Measurements from ENCODE around the gene IPO7.
"Not testable (repeated sequence)": the region's sequence is repeated elsewhere in the genome, so short reads cannot be mapped to it uniquely, and the experiment has no call there.

The IPO7 gene

GRCh38 chr11:9397746-9398680 lies 13.6 kb downstream of the IPO7 start:
- no peak for DNase-seq (ENCODE audit: low read depth in 1 of 2, low spot score in 1 of 2)

- DNase-seq (ENCODE audit: low read depth in 1 of 2, low spot score in 1 of 2) = no peak
Observed at GRCh38 chr11:9399466-9399865, 15.0 kb downstream of the IPO7 start.

GRCh38 chr11:9401884-9402283 lies 17.4 kb downstream of the IPO7 start:
- not testable (repeated sequence) for DNase-seq (ENCODE audit: low read depth in 1 of 2, low spot score in 1 of 2)

- DNase-seq (ENCODE audit: low read depth in 1 of 2, low spot score in 1 of 2) = no peak
Observed at GRCh38 chr11:9428706-9429105, 44.3 kb downstream of the IPO7 start.

- no peak for DNase-seq (ENCODE audit: low read depth in 1 of 2, low spot score in 1 of 2)
Observed at GRCh38 chr11:9438611-9439010, 54.2 kb downstream of the IPO7 start.

GRCh38 chr11:9446230-9446629 lies 61.8 kb downstream of the IPO7 start:
- DNase-seq (ENCODE audit: low read depth in 1 of 2, low spot score in 1 of 2) = no peak

- DNase-seq (ENCODE audit: low read depth in 1 of 2, low spot score in 1 of 2) = no peak
Observed at GRCh38 chr11:9448576-9449352, 64.3 kb downstream of the IPO7 start.

- not testable (repeated sequence) for DNase-seq (ENCODE audit: low read depth in 1 of 2, low spot score in 1 of 2)
Observed at GRCh38 chr11:9452023-9452422, 67.6 kb downstream of the IPO7 start.

GRCh38 chr11:9455722-9456121 lies 71.3 kb downstream of the IPO7 start:
- DNase-seq (ENCODE audit: low read depth in 1 of 2, low spot score in 1 of 2) = no peak

- DNase-seq (ENCODE audit: low read depth in 1 of 2, low spot score in 1 of 2) = peak in 1 of 2 donors; percentile 9
Observed at GRCh38 chr11:9459667-9460321, 75.3 kb downstream of the IPO7 start.

- DNase-seq (ENCODE audit: low read depth in 1 of 2, low spot score in 1 of 2) = peak; percentile 99 to 100
Observed at GRCh38 chr11:9460322-9461062, 76.0 kb downstream of the IPO7 start, which contains the start of gene ZNF143. ZNF143 (plus strand) TSS chr11:9461012; CDS start chr11:9471309, 10,297 bp downstream.

- DNase-seq (ENCODE audit: low read depth in 1 of 2, low spot score in 1 of 2) = peak; percentile 54 to 64
Observed at GRCh38 chr11:9461063-9461759, 76.8 kb downstream of the IPO7 start.

GRCh38 chr11:9461760-9462134 lies 77.3 kb downstream of the IPO7 start:
- no peak for DNase-seq (ENCODE audit: low read depth in 1 of 2, low spot score in 1 of 2)

GRCh38 chr11:9462172-9462799 lies 77.8 kb downstream of the IPO7 start:
- no peak for DNase-seq (ENCODE audit: low read depth in 1 of 2, low spot score in 1 of 2)

- DNase-seq (ENCODE audit: low read depth in 1 of 2, low spot score in 1 of 2) = no peak
Observed at GRCh38 chr11:9462806-9463537, 78.5 kb downstream of the IPO7 start.

- no peak for DNase-seq (ENCODE audit: low read depth in 1 of 2, low spot score in 1 of 2)
Observed at GRCh38 chr11:9470765-9471164, 86.3 kb downstream of the IPO7 start.

GRCh38 chr11:9473408-9473807 lies 89.0 kb downstream of the IPO7 start:
- no peak for DNase-seq (ENCODE audit: low read depth in 1 of 2, low spot score in 1 of 2)

GRCh38 chr11:9479899-9480298 lies 95.4 kb downstream of the IPO7 start:
- DNase-seq (ENCODE audit: low read depth in 1 of 2, low spot score in 1 of 2) = no peak
